Stimulated activated CD4-positive, alpha-beta T cell treated with anti-CD3 and anti-CD28 coated beads, Interleukin-4, amount 100 ng/mL, for 48 hours (primary cell): Measurements from ENCODE around the gene CCDC7.
"Not testable (repeated sequence)": the region's sequence is repeated elsewhere in the genome, so short reads cannot be mapped to it uniquely, and the experiment has no call there.

Experiments used
- DNase-seq, 2 donors: peaks; one replicate each; pipeline ENCODE4 v3.0.0-alpha.2; 2020; ENCODE audit warnings: low read depth in 2 of 2

CCDC7 gene

GRCh38 chr10:32454148-32454547 is 8.2 kb downstream of the CCDC7 start:
- no peak for DNase-seq

- no peak for DNase-seq
Observed at GRCh38 chr10:32459051-32459698, 13.2 kb downstream of the CCDC7 start.

- DNase-seq = no peak
Observed at GRCh38 chr10:32461203-32461602, 15.3 kb downstream of the CCDC7 start.

GRCh38 chr10:32471232-32471631 is 25.3 kb downstream of the CCDC7 start:
- no peak for DNase-seq

- DNase-seq = no peak
Observed at GRCh38 chr10:32477499-32477898, 31.6 kb downstream of the CCDC7 start.

GRCh38 chr10:32481606-32482005 is 35.7 kb downstream of the CCDC7 start:
- no peak for DNase-seq

GRCh38 chr10:32483019-32483502 is 37.1 kb downstream of the CCDC7 start:
- not testable (repeated sequence) for DNase-seq

- not testable (repeated sequence) for DNase-seq
Observed at GRCh38 chr10:32488038-32488437, 42.1 kb downstream of the CCDC7 start.

- DNase-seq = no peak
Observed at GRCh38 chr10:32489158-32489557, 43.2 kb downstream of the CCDC7 start.

GRCh38 chr10:32489901-32490300 is 44.0 kb downstream of the CCDC7 start:
- DNase-seq = no peak

- DNase-seq = not testable (repeated sequence)
Observed at GRCh38 chr10:32494562-32494961, 48.6 kb downstream of the CCDC7 start.

- not testable (repeated sequence) for DNase-seq
Observed at GRCh38 chr10:32500136-32500535, 54.2 kb downstream of the CCDC7 start.

- no peak for DNase-seq
Observed at GRCh38 chr10:32501906-32502305, 56.0 kb downstream of the CCDC7 start.

- DNase-seq = not testable (repeated sequence)
Observed at GRCh38 chr10:32505762-32506420, 60.0 kb downstream of the CCDC7 start.

GRCh38 chr10:32511599-32511998 is 65.7 kb downstream of the CCDC7 start:
- no peak for DNase-seq

- DNase-seq = no peak
Observed at GRCh38 chr10:32516567-32517495, 70.9 kb downstream of the CCDC7 start.

GRCh38 chr10:32530231-32530630 is 84.3 kb downstream of the CCDC7 start:
- no peak for DNase-seq

- no peak for DNase-seq
Observed at GRCh38 chr10:32538256-32538655, 92.3 kb downstream of the CCDC7 start.

- no peak for DNase-seq
Observed at GRCh38 chr10:32540691-32541470, 94.9 kb downstream of the CCDC7 start.

- no peak for DNase-seq
Observed at GRCh38 chr10:32548208-32548607, 102.3 kb downstream of the CCDC7 start.

GRCh38 chr10:32556783-32557395 is 110.9 kb downstream of the CCDC7 start:
- no peak for DNase-seq
